PFSK-1 (cell line): Measurements from ENCODE around the gene APBB1.

Experiments used
- FOXP2 ChIP-seq: optimal IDR thresholded peaks from 2 replicates; pipeline ENCODE3; 2011; ENCODE audit warnings: borderline replicate concordance, control low read depth, inconsistent platforms; ENCODE audit not compliant: insufficient read depth; ENCODE audit errors: extremely low read length, extremely low read depth
- POLR2AphosphoS5 ChIP-seq: IDR thresholded peaks from 2 replicates; pipeline ENCODE4 v1.6.1; 2012; ENCODE audit warnings: low read depth, mild to moderate bottlenecking, control low read depth, low read length, moderate library complexity
- SIN3A ChIP-seq: IDR thresholded peaks from 2 replicates; pipeline ENCODE4 v1.6.1; 2012; ENCODE audit warnings: mild to moderate bottlenecking, low read length, moderate library complexity, borderline replicate concordance; ENCODE audit not compliant: insufficient read depth
- TAF1 ChIP-seq: IDR thresholded peaks from 2 replicates; pipeline ENCODE4 v1.6.1; 2012; ENCODE audit warnings: low read length, control low read depth, borderline replicate concordance; ENCODE audit not compliant: insufficient read depth
- TF ChIP-seq, protein P1 (sequence below), 2 experiments: IDR thresholded peaks; 2 replicates each; pipeline versions ENCODE4 v1.6.1 to v1.8.0; 2011 to 2012; ENCODE audit warnings: low read depth in 2 of 2, low read length in 2 of 2, control low read depth in 1 of 2, inconsistent platforms in 1 of 2, mild to moderate bottlenecking in 1 of 2, moderate library complexity in 1 of 2; ENCODE audit not compliant: insufficient read depth in 1 of 2

Gene APBB1

DNA sequence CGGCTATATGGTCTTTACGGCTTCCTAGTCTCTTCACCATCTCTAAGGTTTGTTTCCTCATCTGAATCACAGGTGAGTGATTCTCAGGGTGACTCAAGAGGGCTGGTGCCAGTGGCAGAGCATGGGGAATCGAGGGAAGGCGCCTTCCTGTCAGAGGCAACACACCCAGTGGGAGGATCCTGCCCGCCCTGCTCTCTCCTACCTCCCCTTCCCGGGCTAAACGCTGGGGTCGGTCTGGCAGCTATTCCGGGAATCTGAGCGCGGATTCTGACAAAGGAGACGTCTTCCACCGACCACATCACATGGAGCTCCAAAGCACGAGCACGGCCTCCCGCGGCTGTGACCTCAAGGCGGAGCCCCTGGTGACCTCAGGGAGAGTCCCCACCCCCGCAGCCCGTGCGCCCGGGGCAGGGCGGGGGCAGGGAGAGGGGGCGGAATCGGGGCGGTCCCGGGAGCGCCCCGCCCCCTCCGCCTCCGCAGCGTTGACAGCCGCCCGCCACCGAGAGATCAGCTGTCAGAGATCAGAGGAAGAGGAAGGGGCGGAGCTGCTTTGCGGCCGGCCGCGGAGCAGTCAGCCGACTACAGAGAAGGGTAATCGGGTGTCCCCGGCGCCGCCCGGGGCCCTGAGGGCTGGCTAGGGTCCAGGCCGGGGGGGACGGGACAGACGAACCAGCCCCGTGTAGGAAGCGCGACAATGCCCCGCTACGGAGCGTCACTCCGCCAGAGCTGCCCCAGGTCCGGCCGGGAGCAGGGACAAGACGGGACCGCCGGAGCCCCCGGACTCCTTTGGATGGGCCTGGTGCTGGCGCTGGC lies 28.8 kb downstream of the APBB1 start, which contains the start of gene SMPD1:
Gene SMPD1 (plus strand): TSS at position 570 of the 813 bp plus-strand sequence. CDS start 125 bp downstream, at position 695.
- TF ChIP-seq TAF1 = 0 out of 2 replicates have a peak, but pooled peaks have one; percentile 13
- TF ChIP-seq, protein P1, sequence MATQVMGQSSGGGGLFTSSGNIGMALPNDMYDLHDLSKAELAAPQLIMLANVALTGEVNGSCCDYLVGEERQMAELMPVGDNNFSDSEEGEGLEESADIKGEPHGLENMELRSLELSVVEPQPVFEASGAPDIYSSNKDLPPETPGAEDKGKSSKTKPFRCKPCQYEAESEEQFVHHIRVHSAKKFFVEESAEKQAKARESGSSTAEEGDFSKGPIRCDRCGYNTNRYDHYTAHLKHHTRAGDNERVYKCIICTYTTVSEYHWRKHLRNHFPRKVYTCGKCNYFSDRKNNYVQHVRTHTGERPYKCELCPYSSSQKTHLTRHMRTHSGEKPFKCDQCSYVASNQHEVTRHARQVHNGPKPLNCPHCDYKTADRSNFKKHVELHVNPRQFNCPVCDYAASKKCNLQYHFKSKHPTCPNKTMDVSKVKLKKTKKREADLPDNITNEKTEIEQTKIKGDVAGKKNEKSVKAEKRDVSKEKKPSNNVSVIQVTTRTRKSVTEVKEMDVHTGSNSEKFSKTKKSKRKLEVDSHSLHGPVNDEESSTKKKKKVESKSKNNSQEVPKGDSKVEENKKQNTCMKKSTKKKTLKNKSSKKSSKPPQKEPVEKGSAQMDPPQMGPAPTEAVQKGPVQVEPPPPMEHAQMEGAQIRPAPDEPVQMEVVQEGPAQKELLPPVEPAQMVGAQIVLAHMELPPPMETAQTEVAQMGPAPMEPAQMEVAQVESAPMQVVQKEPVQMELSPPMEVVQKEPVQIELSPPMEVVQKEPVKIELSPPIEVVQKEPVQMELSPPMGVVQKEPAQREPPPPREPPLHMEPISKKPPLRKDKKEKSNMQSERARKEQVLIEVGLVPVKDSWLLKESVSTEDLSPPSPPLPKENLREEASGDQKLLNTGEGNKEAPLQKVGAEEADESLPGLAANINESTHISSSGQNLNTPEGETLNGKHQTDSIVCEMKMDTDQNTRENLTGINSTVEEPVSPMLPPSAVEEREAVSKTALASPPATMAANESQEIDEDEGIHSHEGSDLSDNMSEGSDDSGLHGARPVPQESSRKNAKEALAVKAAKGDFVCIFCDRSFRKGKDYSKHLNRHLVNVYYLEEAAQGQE (IDR thresholded peaks at IDR 0.05; ENCODE audit: insufficient read depth in 1 of 2, low read depth in 2 of 2, low read length in 2 of 2) = 0 out of 4 replicates have a peak, but pooled peaks of 1 of the 2 experiments have one; percentile 42
- no peak for TF ChIP-seq FOXP2
- peak; percentile 91; the same call in 1 of the 2 replicates for TF ChIP-seq SIN3A
- TF ChIP-seq POLR2AphosphoS5 = peak; percentile 74

DNA sequence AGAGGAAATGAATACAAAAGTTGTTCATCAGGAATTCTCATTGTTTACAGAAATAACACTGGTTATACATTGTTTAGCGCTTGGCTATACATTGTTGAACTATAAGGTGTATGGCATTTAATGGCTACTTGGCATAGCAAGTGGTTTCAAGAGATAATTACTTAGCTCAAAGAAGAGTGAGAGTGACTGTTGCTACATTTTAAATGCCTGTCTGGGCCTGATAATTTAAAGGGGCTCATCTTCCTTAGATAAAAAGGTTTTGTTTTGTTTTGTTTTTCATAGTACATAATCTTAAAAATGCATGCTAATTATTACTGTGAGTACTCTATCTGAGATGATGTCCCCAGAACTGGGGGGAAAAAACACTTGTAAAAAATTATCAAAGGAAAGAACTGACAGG lies 30.1 kb downstream of the APBB1 start:
- TF ChIP-seq TAF1 = no peak

DNA sequence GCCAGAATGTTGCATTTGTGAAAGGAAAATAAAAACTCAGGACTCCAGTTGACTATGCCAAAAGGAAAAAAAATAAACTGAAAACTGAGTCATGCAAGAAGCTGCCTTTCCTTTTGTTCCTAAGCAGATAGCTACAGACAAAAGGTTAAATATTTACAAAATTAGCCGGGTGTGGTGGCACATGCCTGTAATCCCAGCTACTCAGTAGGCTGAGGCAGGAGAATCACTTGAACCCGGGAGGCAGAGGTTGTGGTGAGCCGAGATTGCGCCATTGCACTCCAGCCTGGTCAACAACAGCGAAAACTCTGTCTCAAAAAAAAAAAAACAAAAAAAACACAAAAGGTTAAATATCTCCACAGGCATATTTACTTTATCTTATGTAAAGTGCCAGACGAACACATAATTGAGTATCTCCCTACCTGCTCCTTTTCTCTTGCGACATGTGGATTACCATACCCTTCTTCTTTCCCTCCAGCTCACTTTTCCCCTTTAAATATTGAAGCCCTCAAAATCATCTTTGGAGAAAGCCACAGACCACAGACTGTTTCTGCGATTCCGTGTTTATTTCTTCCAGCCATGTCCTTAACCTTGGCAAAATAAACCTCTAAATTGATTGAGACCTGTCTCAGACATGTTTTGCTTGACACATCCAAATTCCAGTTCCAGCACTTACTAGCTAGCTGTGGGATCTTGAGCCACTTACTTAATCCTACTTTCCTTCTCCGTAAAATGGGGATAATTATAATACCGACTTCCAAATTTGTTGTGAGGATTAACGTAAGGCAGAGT lies 30.9 kb downstream of the APBB1 start:
- TF ChIP-seq, protein P1 (IDR thresholded peaks at IDR 0.05; ENCODE audit: insufficient read depth in 1 of 2, low read depth in 2 of 2, low read length in 2 of 2) = no peak
- TF ChIP-seq SIN3A (no peak), POLR2AphosphoS5 (no peak), FOXP2 (no peak), TAF1 (no peak)

DNA sequence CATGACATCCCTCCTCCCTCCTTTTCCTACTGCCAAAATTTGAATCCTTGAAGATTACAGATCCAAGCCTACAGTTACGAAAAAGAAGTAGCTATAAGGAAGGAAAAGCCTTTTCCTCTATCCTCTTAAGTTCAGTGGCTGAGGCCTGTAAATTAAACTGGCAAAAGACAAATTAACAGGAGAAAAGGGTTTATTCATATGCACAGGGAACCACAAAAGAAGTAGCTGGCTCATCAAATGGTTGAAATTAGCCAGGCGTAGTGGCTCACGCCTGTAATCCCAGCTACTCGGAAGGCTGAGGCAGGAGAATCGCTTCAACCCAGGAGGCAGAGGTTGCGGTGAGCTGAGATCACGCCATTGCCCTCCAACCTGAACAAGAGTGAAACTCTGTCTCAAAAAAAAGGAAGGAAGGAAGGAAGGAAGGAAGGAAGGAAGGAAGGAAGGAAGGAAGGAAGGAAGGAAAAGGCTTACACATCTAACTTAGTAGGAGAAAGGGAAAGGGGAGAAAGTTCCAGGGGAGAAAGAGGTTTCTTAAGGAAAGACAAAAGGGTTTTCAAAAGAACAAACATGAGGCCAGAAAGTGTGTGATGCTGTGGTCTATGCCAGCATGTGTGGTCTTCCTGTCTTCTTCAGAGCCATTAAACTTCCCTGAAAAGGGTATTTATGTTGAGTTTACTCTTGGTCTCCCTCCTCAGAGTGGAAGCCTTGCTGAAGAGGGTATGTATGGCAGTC lies 33.7 kb downstream of the APBB1 start:
- no peak for TF ChIP-seq POLR2AphosphoS5
- TF ChIP-seq, protein P1 (IDR thresholded peaks at IDR 0.05; ENCODE audit: insufficient read depth in 1 of 2, low read depth in 2 of 2, low read length in 2 of 2) = no peak
- no peak for TF ChIP-seq FOXP2

DNA sequence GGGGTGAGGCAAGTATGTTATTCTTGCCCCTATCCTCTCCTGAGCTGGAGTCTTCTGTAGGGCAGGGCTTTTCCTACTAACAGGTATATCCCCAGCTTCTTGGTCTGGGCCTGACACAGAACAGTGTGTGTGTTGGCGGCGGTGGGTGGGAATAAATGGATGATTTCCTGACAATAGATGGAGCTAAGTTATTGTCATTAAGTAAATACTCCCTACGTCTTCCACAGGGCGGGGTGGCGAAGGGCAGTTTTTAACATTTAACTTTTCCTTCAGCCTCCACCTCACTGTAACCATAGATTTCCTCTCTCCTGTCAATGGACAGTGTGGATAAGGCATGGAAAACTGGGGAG lies 40.3 kb downstream of the APBB1 start:
- TF ChIP-seq, protein P1 (IDR thresholded peaks at IDR 0.05; ENCODE audit: insufficient read depth in 1 of 2, low read depth in 2 of 2, low read length in 2 of 2) = no peak
- TF ChIP-seq SIN3A = no peak
- TF ChIP-seq FOXP2 = no peak
- no peak for TF ChIP-seq TAF1
- TF ChIP-seq POLR2AphosphoS5 = no peak
